ENCODE results near the gene NTM.

The NTM gene

GRCh38 chr11:131903074-131903473 is 532.7 kb downstream of the NTM start:
- no peak overlapping the region for H3K4me3 ChIP-seq (ENCODE audit: low read depth, low read length, poor library complexity, severe bottlenecking)
- H3K36me3 ChIP-seq (ENCODE audit: insufficient read depth, low read length) = no peaks in the 10 kb centered on the region
- TF ChIP-seq EZH2 (IDR thresholded peaks at IDR 0.05; ENCODE audit: borderline replicate concordance, low read length) (no peak), CTCF (IDR thresholded peaks at IDR 0.05; ENCODE audit: low read length) (no peak)
- no peaks in the 10 kb centered on the region for H3K9me2 ChIP-seq (ENCODE audit: low read depth, low read length)
- H3K9me3 ChIP-seq (ENCODE audit: low read length) = no peaks in the 10 kb centered on the region
- no peaks in the 10 kb centered on the region for H3K79me2 ChIP-seq (ENCODE audit: insufficient read depth, low read length)
- H3F3A ChIP-seq (ENCODE audit: insufficient read depth, low read length) = no peaks in the 10 kb centered on the region
- H3K27ac ChIP-seq (ENCODE audit: low read depth, low read length, poor library complexity, severe bottlenecking) = no peak overlapping the region
- H3K27me3 ChIP-seq (ENCODE audit: insufficient read depth, low read length) = no peaks in the 10 kb centered on the region
- no peak overlapping the region for H3K4me2 ChIP-seq (ENCODE audit: low read length)
- no peak overlapping the region for H2AFZ ChIP-seq (ENCODE audit: low read length)
- no peaks in the 10 kb centered on the region for H4K20me1 ChIP-seq (ENCODE audit: insufficient read depth, low read length)
- H3K9ac ChIP-seq (ENCODE audit: low read length) = no peak overlapping the region
- H3K4me1 ChIP-seq (ENCODE audit: insufficient read depth, low read length, severe bottlenecking) = no peaks in the 10 kb centered on the region

- Histone ChIP-seq H3K36me3 (ENCODE audit: insufficient read depth, low read length) (no peaks in the 10 kb centered on the region), H3F3A (ENCODE audit: insufficient read depth, low read length) (no peaks in the 10 kb centered on the region), H3K79me2 (ENCODE audit: insufficient read depth, low read length) (no peaks in the 10 kb centered on the region)
These were observed 534.3 kb downstream of the NTM start for GRCh38 chr11:131904756-131905155.

GRCh38 chr11:131906963-131907362 is 536.5 kb downstream of the NTM start:
- H2AFZ ChIP-seq (ENCODE audit: low read length) = no peak overlapping the region
- H3K27me3 ChIP-seq (ENCODE audit: insufficient read depth, low read length) = no peaks in the 10 kb centered on the region
- H3K4me3 ChIP-seq (ENCODE audit: low read depth, low read length, poor library complexity, severe bottlenecking) = no peak overlapping the region
- no peak overlapping the region for H3K4me2 ChIP-seq (ENCODE audit: low read length)
- no peaks in the 10 kb centered on the region for H4K20me1 ChIP-seq (ENCODE audit: insufficient read depth, low read length)
- H3K27ac ChIP-seq (ENCODE audit: low read depth, low read length, poor library complexity, severe bottlenecking) = no peak overlapping the region
- no peaks in the 10 kb centered on the region for H3K79me2 ChIP-seq (ENCODE audit: insufficient read depth, low read length)
- no peaks in the 10 kb centered on the region for H3K9me3 ChIP-seq (ENCODE audit: low read length)
- H3F3A ChIP-seq (ENCODE audit: insufficient read depth, low read length) = no peaks in the 10 kb centered on the region
- no peaks in the 10 kb centered on the region for H3K9me2 ChIP-seq (ENCODE audit: low read depth, low read length)
- no peak overlapping the region for H3K9ac ChIP-seq (ENCODE audit: low read length)
- H3K4me1 ChIP-seq (ENCODE audit: insufficient read depth, low read length, severe bottlenecking) = no peaks in the 10 kb centered on the region
- TF ChIP-seq EZH2 (IDR thresholded peaks at IDR 0.05; ENCODE audit: borderline replicate concordance, low read length) (no peak), CTCF (IDR thresholded peaks at IDR 0.05; ENCODE audit: low read length) (no peak)
- H3K36me3 ChIP-seq (ENCODE audit: insufficient read depth, low read length) = no peaks in the 10 kb centered on the region

More at GRCh38 chr11:131904756-131905155, 534.3 kb downstream of the NTM start:
- no peak overlapping the region for H3K4me2 ChIP-seq (ENCODE audit: low read length)
- no peak overlapping the region for H3K27ac ChIP-seq (ENCODE audit: low read depth, low read length, poor library complexity, severe bottlenecking)
- no peak for TF ChIP-seq CTCF (IDR thresholded peaks at IDR 0.05; ENCODE audit: low read length)
- no peak for TF ChIP-seq EZH2 (IDR thresholded peaks at IDR 0.05; ENCODE audit: borderline replicate concordance, low read length)
- H3K9me3 ChIP-seq (ENCODE audit: low read length) = no peaks in the 10 kb centered on the region
- no peak overlapping the region for H3K9ac ChIP-seq (ENCODE audit: low read length)
- H3K4me1 ChIP-seq (ENCODE audit: insufficient read depth, low read length, severe bottlenecking) = no peaks in the 10 kb centered on the region
- H3K27me3 ChIP-seq (ENCODE audit: insufficient read depth, low read length) = no peaks in the 10 kb centered on the region
- H3K9me2 ChIP-seq (ENCODE audit: low read depth, low read length) = no peaks in the 10 kb centered on the region
- no peak overlapping the region for H2AFZ ChIP-seq (ENCODE audit: low read length)
- no peak overlapping the region for H3K4me3 ChIP-seq (ENCODE audit: low read depth, low read length, poor library complexity, severe bottlenecking)
- no peaks in the 10 kb centered on the region for H4K20me1 ChIP-seq (ENCODE audit: insufficient read depth, low read length)

All from OCI-LY1 (cell line).